ENCODE measurements around the gene HES3.
"Not testable (repeated sequence)": the region's sequence is repeated elsewhere in the genome, so short reads cannot be mapped to it uniquely, and the experiment has no call there.

Gene HES3

GRCh38 chr1:6219641-6220040, 24.3 kb upstream of the HES3 start:
- DNase-seq, result not testable (repeated sequence)

- DNase-seq, result no peak
Measured at GRCh38 chr1:6220236-6220635, 23.7 kb upstream of the HES3 start.

- DNase-seq, result no peak
Measured at GRCh38 chr1:6221210-6221784, 22.7 kb upstream of the HES3 start.

GRCh38 chr1:6222636-6223035, 21.3 kb upstream of the HES3 start:
- no peak for DNase-seq

GRCh38 chr1:6223617-6224016, 20.4 kb upstream of the HES3 start:
- DNase-seq, result no peak

- DNase-seq, result no peak
Measured at GRCh38 chr1:6224718-6225117, 19.3 kb upstream of the HES3 start.

GRCh38 chr1:6225651-6226050, 18.3 kb upstream of the HES3 start:
- DNase-seq, result no peak

GRCh38 chr1:6233376-6233775, 10.6 kb upstream of the HES3 start:
- DNase-seq, result no peak

- no peak for DNase-seq
Measured at GRCh38 chr1:6234502-6235295, 9.3 kb upstream of the HES3 start.

GRCh38 chr1:6235296-6235677, 8.7 kb upstream of the HES3 start:
- DNase-seq, result no peak

GRCh38 chr1:6237093-6237492, 6.9 kb upstream of the HES3 start:
- DNase-seq, result no peak

GRCh38 chr1:6239213-6239752, 4.7 kb upstream of the HES3 start:
- no peak for DNase-seq

GRCh38 chr1:6239950-6240768, 3.8 kb upstream of the HES3 start:
- peak; percentile 10 for DNase-seq

GRCh38 chr1:6241107-6241886, 2.7 kb upstream of the HES3 start:
- no peak for DNase-seq

GRCh38 chr1:6241887-6242740, 1.9 kb upstream of the HES3 start:
- no peak for DNase-seq

GRCh38 chr1:6243053-6243834, 735 bp upstream of the HES3 start:
- no peak for DNase-seq

GRCh38 chr1:6244401-6245049, 546 bp downstream of the HES3 start:
- no peak for DNase-seq

- peak; percentile 50 for DNase-seq
Measured at GRCh38 chr1:6245086-6245868, 1.3 kb downstream of the HES3 start.

- peak; percentile 45 for DNase-seq
Measured at GRCh38 chr1:6245869-6246496, 2.0 kb downstream of the HES3 start.
